Tibial artery (tissue), 4 donors: ENCODE data around the gene TTC7B.

Experiments used
- DNase-seq, 2 donors: peaks; one replicate each; pipeline ENCODE4 v3.0.0-alpha.2; 2019
- H3K27ac ChIP-seq, 2 donors: fragments of 200-600 bp; sonication (generic) in 1 of 2; 1 replicate in 1 of 2; 2 replicates in 1 of 2; pipeline ENCODE4 v1.5.1; 2018 to 2019; ENCODE audit warnings: mild to moderate bottlenecking in 1 of 2
- H3K27me3 ChIP-seq, 2 donors: fragments of 200-600 bp; sonication (generic) in 1 of 2; one replicate each; pipeline versions ENCODE4 v1.5.1 to v1.6.0; 2016 to 2019
- H3K36me3 ChIP-seq, 3 donors: fragments of 200-600 bp; sonication (generic) in 2 of 3; one replicate each; pipeline ENCODE4 v1.5.1; 2016 to 2019; ENCODE audit warnings: mild to moderate bottlenecking in 2 of 3
- H3K4me1 ChIP-seq, 4 donors: fragments of 200-600 bp; sonication (generic) in 2 of 4; 1 replicate in 3 of 4; 2 replicates in 1 of 4; pipeline ENCODE4 v1.5.1; 2016 to 2019
- H3K4me3 ChIP-seq, 2 donors: fragments of 200-600 bp; sonication (generic) in 1 of 2; 1 replicate in 1 of 2; 2 replicates in 1 of 2; pipeline ENCODE4 v1.5.1; 2018 to 2019; ENCODE audit warnings: mild to moderate bottlenecking in 2 of 2
- H3K9me3 ChIP-seq, 3 donors: fragments of 200-600 bp; sonication (generic) in 1 of 3; one replicate each; pipeline ENCODE4 v1.5.1; 2016 to 2019
- CTCF ChIP-seq, 2 experiments: fragments of 200-600 bp in 1 of 2; fragments of 450-650 bp in 1 of 2; IDR thresholded peaks; one replicate each; pipeline ENCODE4 v1.5.1; 2017 to 2019; ENCODE audit warnings: antibody characterized with exemption in 2 of 2, mild to moderate bottlenecking in 1 of 2, moderate library complexity in 1 of 2
- intact Hi-C: fragments of 100-400 bp; cut with DNase I; formaldehyde crosslinking; loops from one replicate; pipeline ENCODE4 v1.15.0; 2023; ENCODE audit warnings: low total_unique reads

The TTC7B gene

DNA sequence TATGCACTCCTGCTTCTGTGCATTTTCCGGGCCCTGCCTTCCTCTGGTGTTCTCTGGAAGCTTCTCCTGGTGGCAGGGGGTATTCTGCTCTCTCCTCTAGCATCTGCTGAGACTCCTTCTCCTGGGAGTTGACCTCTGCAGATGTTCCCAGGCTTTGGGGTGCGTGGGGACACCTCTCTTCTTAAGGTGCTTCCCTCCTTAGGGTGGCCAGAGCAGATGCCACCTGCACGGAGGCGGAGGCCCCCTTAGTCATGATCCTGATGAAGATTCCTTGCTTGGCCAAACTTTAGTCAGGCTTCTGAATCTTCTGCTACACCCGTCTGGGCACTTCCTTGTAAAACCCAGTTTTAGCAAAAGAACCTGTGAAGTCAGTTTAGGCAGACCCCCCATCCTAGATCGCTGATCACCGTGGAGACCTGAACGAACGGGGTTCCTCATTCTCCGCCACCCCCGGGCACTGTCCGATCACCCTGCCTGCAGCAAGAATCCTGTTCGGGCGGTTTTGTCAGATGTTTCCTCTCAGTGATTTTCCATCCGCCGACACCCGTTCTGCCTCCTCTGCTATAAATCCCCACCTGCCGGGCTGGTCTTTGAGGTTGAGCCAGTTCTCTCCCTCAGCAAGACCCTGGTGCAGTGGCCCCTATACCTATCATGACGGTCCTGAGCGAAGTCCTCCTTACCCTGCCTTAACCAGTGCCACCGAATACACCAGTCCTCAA lies 307.5 kb downstream of the TTC7B start:
- no peak overlapping the region for H3K4me3 ChIP-seq
- no peak for TF ChIP-seq CTCF (IDR thresholded peaks at IDR 0.05)
- intact Hi-C loops, result no loop called here
- DNase-seq, result no peak
- no peaks in the 10 kb centered on the region for H3K36me3 ChIP-seq
- H3K4me1 ChIP-seq, result peaks cover 0 to 18% (median 6%) of the 10 kb centered on the region in 4 donors
- no peaks in the 10 kb centered on the region for H3K27me3 ChIP-seq
- H3K9me3 ChIP-seq, result no peaks in the 10 kb centered on the region
- no peak overlapping the region for H3K27ac ChIP-seq

DNA sequence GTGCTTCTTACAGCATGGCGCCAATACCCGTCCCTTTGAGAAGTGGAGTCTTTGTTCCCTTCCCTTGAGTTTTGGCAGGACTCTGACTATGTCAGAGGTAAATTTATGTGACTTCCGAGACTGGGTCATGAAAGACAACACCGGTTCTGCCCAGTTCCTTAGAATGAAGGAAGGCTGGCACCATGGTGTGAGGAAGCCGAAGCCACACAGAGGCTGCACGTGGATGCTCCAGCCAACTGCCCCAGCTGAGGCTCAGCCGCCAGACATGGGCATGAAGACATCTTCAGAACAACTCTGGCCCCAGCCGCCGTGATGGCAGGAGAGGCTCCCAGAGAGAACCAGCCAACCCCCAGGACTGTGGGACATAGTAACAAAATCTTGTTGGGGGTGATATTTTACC lies 308.2 kb downstream of the TTC7B start:
- no peaks in the 10 kb centered on the region for H3K27me3 ChIP-seq
- no peak for TF ChIP-seq CTCF (IDR thresholded peaks at IDR 0.05)
- H3K27ac ChIP-seq, result no peak overlapping the region
- intact Hi-C loops, result no loop called here
- H3K9me3 ChIP-seq, result no peaks in the 10 kb centered on the region
- H3K4me1 ChIP-seq, result peaks cover 0 to 11% (median 0%) of the 10 kb centered on the region in 4 donors
- H3K4me3 ChIP-seq, result no peak overlapping the region
- DNase-seq, result no peak
- no peaks in the 10 kb centered on the region for H3K36me3 ChIP-seq

DNA sequence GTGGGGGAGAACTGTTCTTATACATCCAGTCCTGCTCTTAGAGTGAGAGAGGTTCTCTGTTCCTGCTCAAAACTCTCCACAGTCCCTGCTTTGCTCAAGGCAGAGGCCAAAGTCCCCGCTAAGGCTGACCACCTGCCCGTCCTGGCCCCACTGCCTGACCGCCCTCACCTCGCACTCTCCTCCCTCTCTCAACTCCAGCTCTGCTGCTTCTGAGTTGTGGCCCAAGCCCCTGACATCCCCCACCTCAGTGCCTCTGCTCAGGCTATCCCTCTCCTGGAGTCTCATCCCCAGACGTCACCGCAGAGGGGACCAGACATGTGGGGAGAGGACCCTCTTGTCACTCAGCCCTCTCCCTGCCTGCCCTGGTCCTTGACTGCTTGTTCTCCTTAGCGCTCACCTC lies 308.8 kb downstream of the TTC7B start:
- peaks cover 0 to 5% (median 0%) of the 10 kb centered on the region in 4 donors for H3K4me1 ChIP-seq
- H3K27ac ChIP-seq, result no peak overlapping the region
- H3K27me3 ChIP-seq, result no peaks in the 10 kb centered on the region
- no peaks in the 10 kb centered on the region for H3K36me3 ChIP-seq
- intact Hi-C loops, result no loop called here
- H3K4me3 ChIP-seq, result no peak overlapping the region
- no peak for TF ChIP-seq CTCF (IDR thresholded peaks at IDR 0.05)
- no peaks in the 10 kb centered on the region for H3K9me3 ChIP-seq
- DNase-seq, result no peak

- DNase-seq, result no peak
- no peak overlapping the region for H3K27ac ChIP-seq
- no peaks in the 10 kb centered on the region for H3K27me3 ChIP-seq
- no peaks in the 10 kb centered on the region for H3K4me1 ChIP-seq
- H3K36me3 ChIP-seq, result no peaks in the 10 kb centered on the region
- no peak overlapping the region for H3K4me3 ChIP-seq
- intact Hi-C loops, result no loop called here
- no peak for TF ChIP-seq CTCF (IDR thresholded peaks at IDR 0.05)
- no peaks in the 10 kb centered on the region for H3K9me3 ChIP-seq
These were observed 309.5 kb downstream of the TTC7B start for GRCh38 chr14:90506748-90507147.

GRCh38 chr14:90505531-90505930 lies 310.7 kb downstream of the TTC7B start:
- no peak for TF ChIP-seq CTCF (IDR thresholded peaks at IDR 0.05)
- intact Hi-C loops, result no loop called here
- no peaks in the 10 kb centered on the region for H3K27me3 ChIP-seq
- no peaks in the 10 kb centered on the region for H3K4me1 ChIP-seq
- no peaks in the 10 kb centered on the region for H3K9me3 ChIP-seq
- no peaks in the 10 kb centered on the region for H3K36me3 ChIP-seq
- H3K27ac ChIP-seq, result no peak overlapping the region
- DNase-seq, result no peak
- no peak overlapping the region for H3K4me3 ChIP-seq

DNA sequence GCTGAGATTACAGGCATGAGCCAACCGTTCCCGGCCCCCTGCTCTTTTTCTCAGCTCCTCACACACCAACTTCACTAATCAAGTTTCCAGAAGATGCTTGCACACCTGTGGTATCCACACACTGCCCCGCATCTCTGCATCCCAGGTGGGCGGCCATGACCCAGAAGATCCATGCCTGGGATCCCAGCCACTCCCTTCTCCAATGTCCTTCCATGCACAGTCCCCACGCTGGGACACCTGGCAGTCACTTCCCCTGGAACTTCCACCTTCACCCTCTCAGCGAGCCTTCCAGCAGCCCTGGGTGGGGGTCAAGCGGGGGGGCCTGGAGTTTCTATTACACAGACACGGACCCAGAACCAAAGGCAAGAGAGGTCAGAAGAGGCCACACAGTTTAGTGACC lies 311.6 kb downstream of the TTC7B start:
- no peak for TF ChIP-seq CTCF (IDR thresholded peaks at IDR 0.05)
- no peaks in the 10 kb centered on the region for H3K36me3 ChIP-seq
- intact Hi-C loops, result no loop called here
- no peaks in the 10 kb centered on the region for H3K4me1 ChIP-seq
- H3K27me3 ChIP-seq, result no peaks in the 10 kb centered on the region
- no peaks in the 10 kb centered on the region for H3K9me3 ChIP-seq
- no peak for DNase-seq
- no peak overlapping the region for H3K27ac ChIP-seq
- no peak overlapping the region for H3K4me3 ChIP-seq
